Measurements from ENCODE around the gene EEF1A1.

EEF1A1 gene

GRCh38 chr6:73504160-73504559 lies 16.7 kb downstream of the EEF1A1 start:
- DNase-seq (ENCODE audit: low read depth in 1 of 2, low spot score in 1 of 2): no peak
- Histone ChIP-seq H3K4me3 (replicated peaks; ENCODE audit: insufficient read depth, low read length) (no peak overlapping the region), H3K27ac (replicated peaks) (no peak overlapping the region), H3K27me3 (ENCODE audit: insufficient read depth, poor library complexity, severe bottlenecking) (no peaks in the 10 kb centered on the region)
- TF ChIP-seq POLR2AphosphoS5 (IDR thresholded peaks at IDR 0.05; ENCODE audit: low read depth): no peak
- TF ChIP-seq, protein P1, sequence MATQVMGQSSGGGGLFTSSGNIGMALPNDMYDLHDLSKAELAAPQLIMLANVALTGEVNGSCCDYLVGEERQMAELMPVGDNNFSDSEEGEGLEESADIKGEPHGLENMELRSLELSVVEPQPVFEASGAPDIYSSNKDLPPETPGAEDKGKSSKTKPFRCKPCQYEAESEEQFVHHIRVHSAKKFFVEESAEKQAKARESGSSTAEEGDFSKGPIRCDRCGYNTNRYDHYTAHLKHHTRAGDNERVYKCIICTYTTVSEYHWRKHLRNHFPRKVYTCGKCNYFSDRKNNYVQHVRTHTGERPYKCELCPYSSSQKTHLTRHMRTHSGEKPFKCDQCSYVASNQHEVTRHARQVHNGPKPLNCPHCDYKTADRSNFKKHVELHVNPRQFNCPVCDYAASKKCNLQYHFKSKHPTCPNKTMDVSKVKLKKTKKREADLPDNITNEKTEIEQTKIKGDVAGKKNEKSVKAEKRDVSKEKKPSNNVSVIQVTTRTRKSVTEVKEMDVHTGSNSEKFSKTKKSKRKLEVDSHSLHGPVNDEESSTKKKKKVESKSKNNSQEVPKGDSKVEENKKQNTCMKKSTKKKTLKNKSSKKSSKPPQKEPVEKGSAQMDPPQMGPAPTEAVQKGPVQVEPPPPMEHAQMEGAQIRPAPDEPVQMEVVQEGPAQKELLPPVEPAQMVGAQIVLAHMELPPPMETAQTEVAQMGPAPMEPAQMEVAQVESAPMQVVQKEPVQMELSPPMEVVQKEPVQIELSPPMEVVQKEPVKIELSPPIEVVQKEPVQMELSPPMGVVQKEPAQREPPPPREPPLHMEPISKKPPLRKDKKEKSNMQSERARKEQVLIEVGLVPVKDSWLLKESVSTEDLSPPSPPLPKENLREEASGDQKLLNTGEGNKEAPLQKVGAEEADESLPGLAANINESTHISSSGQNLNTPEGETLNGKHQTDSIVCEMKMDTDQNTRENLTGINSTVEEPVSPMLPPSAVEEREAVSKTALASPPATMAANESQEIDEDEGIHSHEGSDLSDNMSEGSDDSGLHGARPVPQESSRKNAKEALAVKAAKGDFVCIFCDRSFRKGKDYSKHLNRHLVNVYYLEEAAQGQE (IDR thresholded peaks at IDR 0.05; ENCODE audit: insufficient replicate concordance, low read depth): no peak

GRCh38 chr6:73503027-73503772 lies 17.6 kb downstream of the EEF1A1 start:
- 0 out of 2 replicates have a peak, but pooled peaks have one; percentile 25 for TF ChIP-seq POLR2AphosphoS5 (IDR thresholded peaks at IDR 0.05; ENCODE audit: low read depth)
- TF ChIP-seq SPI1 (IDR thresholded peaks at IDR 0.05; ENCODE audit: borderline replicate concordance, low read depth): peak; percentile 78; the same call in 1 of the 2 replicates
- TF ChIP-seq CTCF (IDR thresholded peaks at IDR 0.05; ENCODE audit: insufficient read depth, low read length): no peak
- no peaks in the 10 kb centered on the region for H3K27me3 ChIP-seq (ENCODE audit: insufficient read depth, poor library complexity, severe bottlenecking)
- peak; percentile 50 to 65 for DNase-seq (ENCODE audit: low read depth in 1 of 2, low spot score in 1 of 2)
- no peak overlapping the region for H3K27ac ChIP-seq (replicated peaks)
- no peak overlapping the region for H3K4me3 ChIP-seq (replicated peaks; ENCODE audit: insufficient read depth, low read length)

- Histone ChIP-seq H3K27me3 (ENCODE audit: insufficient read depth, poor library complexity, severe bottlenecking) (no peaks in the 10 kb centered on the region), H3K27ac (replicated peaks) (no peak overlapping the region), H3K4me3 (replicated peaks; ENCODE audit: insufficient read depth, low read length) (no peak overlapping the region)
- DNase-seq (ENCODE audit: low read depth in 1 of 2, low spot score in 1 of 2): no peak
- TF ChIP-seq GABPA (IDR thresholded peaks at IDR 0.05; ENCODE audit: low read depth) (no peak), CTCF (IDR thresholded peaks at IDR 0.05; ENCODE audit: insufficient read depth, low read length) (no peak), POLR2AphosphoS5 (IDR thresholded peaks at IDR 0.05; ENCODE audit: low read depth) (no peak), SPI1 (IDR thresholded peaks at IDR 0.05; ENCODE audit: borderline replicate concordance, low read depth) (no peak)
- TF ChIP-seq, protein P1 (IDR thresholded peaks at IDR 0.05; ENCODE audit: insufficient replicate concordance, low read depth): no peak
Observed at GRCh38 chr6:73497915-73498314, 22.9 kb downstream of the EEF1A1 start.

GRCh38 chr6:73491377-73491776 lies 29.5 kb downstream of the EEF1A1 start:
- no peak for TF ChIP-seq SPI1 (IDR thresholded peaks at IDR 0.05; ENCODE audit: borderline replicate concordance, low read depth)
- no peak for TF ChIP-seq CTCF (IDR thresholded peaks at IDR 0.05; ENCODE audit: insufficient read depth, low read length)
- TF ChIP-seq, protein P1 (IDR thresholded peaks at IDR 0.05; ENCODE audit: insufficient replicate concordance, low read depth): no peak
- no peak for TF ChIP-seq GABPA (IDR thresholded peaks at IDR 0.05; ENCODE audit: low read depth)
- TF ChIP-seq POLR2AphosphoS5 (IDR thresholded peaks at IDR 0.05; ENCODE audit: low read depth): no peak
- Histone ChIP-seq H3K4me3 (replicated peaks; ENCODE audit: insufficient read depth, low read length) (no peak overlapping the region), H3K27me3 (ENCODE audit: insufficient read depth, poor library complexity, severe bottlenecking) (no peaks in the 10 kb centered on the region), H3K27ac (replicated peaks) (no peak overlapping the region)
- no peak for DNase-seq (ENCODE audit: low read depth in 1 of 2, low spot score in 1 of 2)

Measured in HL-60 (cell line).